ENCODE results near the gene ADGRL3. TPM values are rescaled to one million over a fixed set of nuclear protein-coding genes. Genes with fewer than 3 reads are reported as not detected.

Gene ADGRL3
- total RNA-seq, 1 donor from 2014 or later, result 6.1 TPM

GRCh38 chr4:61663310-61663709 is 463.2 kb downstream of the ADGRL3 start:
- DNase-seq, result no peak
- TF ChIP-seq CTCF (IDR thresholded peaks at IDR 0.05; ENCODE audit: borderline replicate concordance), result no peak
- no peaks in the 10 kb centered on the region for H3K27me3 ChIP-seq (ENCODE audit: low read depth)
- H3K27ac ChIP-seq (replicated peaks), result no peak overlapping the region
- intact Hi-C loops (cut with micrococcal nuclease), result no loop called here
- H3K9me3 ChIP-seq (replicated peaks), result peaks cover 12% of the 10 kb centered on the region
- H3K4me3 ChIP-seq, result no peak overlapping the region
- peaks cover 6% of the 10 kb centered on the region for H3K36me3 ChIP-seq
- no peaks in the 10 kb centered on the region for H3K4me1 ChIP-seq

GRCh38 chr4:61665649-61666048 is 465.5 kb downstream of the ADGRL3 start:
- H3K36me3 ChIP-seq, result peaks cover 6% of the 10 kb centered on the region
- peaks cover 30% of the 10 kb centered on the region for H3K9me3 ChIP-seq (replicated peaks)
- no peaks in the 10 kb centered on the region for H3K4me1 ChIP-seq
- intact Hi-C loops (cut with micrococcal nuclease), result no loop called here
- H3K4me3 ChIP-seq, result no peak overlapping the region
- no peak for DNase-seq
- no peak overlapping the region for H3K27ac ChIP-seq (replicated peaks)
- H3K27me3 ChIP-seq (ENCODE audit: low read depth), result no peaks in the 10 kb centered on the region
- TF ChIP-seq CTCF (IDR thresholded peaks at IDR 0.05; ENCODE audit: borderline replicate concordance), result no peak

GRCh38 chr4:61666244-61666643 is 466.1 kb downstream of the ADGRL3 start:
- intact Hi-C loops (cut with micrococcal nuclease), result no loop called here
- TF ChIP-seq CTCF (IDR thresholded peaks at IDR 0.05; ENCODE audit: borderline replicate concordance), result no peak
- DNase-seq, result no peak
- no peaks in the 10 kb centered on the region for H3K4me1 ChIP-seq
- peaks cover 6% of the 10 kb centered on the region for H3K36me3 ChIP-seq
- H3K9me3 ChIP-seq (replicated peaks), result peaks cover 36% of the 10 kb centered on the region
- H3K4me3 ChIP-seq, result no peak overlapping the region
- H3K27me3 ChIP-seq (ENCODE audit: low read depth), result no peaks in the 10 kb centered on the region
- H3K27ac ChIP-seq (replicated peaks), result no peak overlapping the region

- no peaks in the 10 kb centered on the region for H3K27me3 ChIP-seq (ENCODE audit: low read depth)
- H3K27ac ChIP-seq (replicated peaks), result no peak overlapping the region
- intact Hi-C loops (cut with micrococcal nuclease), result no loop called here
- H3K36me3 ChIP-seq, result no peaks in the 10 kb centered on the region
- H3K9me3 ChIP-seq (replicated peaks), result peaks cover 34% of the 10 kb centered on the region
- H3K4me1 ChIP-seq, result no peaks in the 10 kb centered on the region
- H3K4me3 ChIP-seq, result no peak overlapping the region
- TF ChIP-seq CTCF (IDR thresholded peaks at IDR 0.05; ENCODE audit: borderline replicate concordance), result no peak
- DNase-seq, result no peak
These were observed 471.5 kb downstream of the ADGRL3 start for GRCh38 chr4:61671599-61671998.

- Histone ChIP-seq H3K27ac (replicated peaks) (no peak overlapping the region), H3K9me3 (replicated peaks) (peaks cover 18% of the 10 kb centered on the region), H3K4me1 (no peaks in the 10 kb centered on the region), H3K4me3 (no peak overlapping the region), H3K27me3 (ENCODE audit: low read depth) (no peaks in the 10 kb centered on the region), H3K36me3 (no peaks in the 10 kb centered on the region)
- no peak for DNase-seq
- intact Hi-C loops (cut with micrococcal nuclease), result no loop called here
- TF ChIP-seq CTCF (IDR thresholded peaks at IDR 0.05; ENCODE audit: borderline replicate concordance), result no peak
These were observed 475.3 kb downstream of the ADGRL3 start for GRCh38 chr4:61675464-61675863.

GRCh38 chr4:61678297-61678696 is 478.2 kb downstream of the ADGRL3 start:
- Histone ChIP-seq H3K9me3 (replicated peaks) (no peaks in the 10 kb centered on the region), H3K27me3 (ENCODE audit: low read depth) (no peaks in the 10 kb centered on the region), H3K4me1 (no peaks in the 10 kb centered on the region), H3K4me3 (no peak overlapping the region), H3K27ac (replicated peaks) (no peak overlapping the region), H3K36me3 (no peaks in the 10 kb centered on the region)
- no peak for DNase-seq
- TF ChIP-seq CTCF (IDR thresholded peaks at IDR 0.05; ENCODE audit: borderline replicate concordance), result no peak
- intact Hi-C loops (cut with micrococcal nuclease), result no loop called here
